Fibroblast of peridontal ligament (primary cell): Measurements from ENCODE around the gene SRR.
"Not testable (repeated sequence)": the region's sequence is repeated elsewhere in the genome, so short reads cannot be mapped to it uniquely, and the experiment has no call there.

Source experiments
- DNase-seq: peaks from one replicate; pipeline ENCODE4 v3.0.0-alpha.2; 2010; ENCODE audit errors: extremely low read depth

Gene SRR

DNA sequence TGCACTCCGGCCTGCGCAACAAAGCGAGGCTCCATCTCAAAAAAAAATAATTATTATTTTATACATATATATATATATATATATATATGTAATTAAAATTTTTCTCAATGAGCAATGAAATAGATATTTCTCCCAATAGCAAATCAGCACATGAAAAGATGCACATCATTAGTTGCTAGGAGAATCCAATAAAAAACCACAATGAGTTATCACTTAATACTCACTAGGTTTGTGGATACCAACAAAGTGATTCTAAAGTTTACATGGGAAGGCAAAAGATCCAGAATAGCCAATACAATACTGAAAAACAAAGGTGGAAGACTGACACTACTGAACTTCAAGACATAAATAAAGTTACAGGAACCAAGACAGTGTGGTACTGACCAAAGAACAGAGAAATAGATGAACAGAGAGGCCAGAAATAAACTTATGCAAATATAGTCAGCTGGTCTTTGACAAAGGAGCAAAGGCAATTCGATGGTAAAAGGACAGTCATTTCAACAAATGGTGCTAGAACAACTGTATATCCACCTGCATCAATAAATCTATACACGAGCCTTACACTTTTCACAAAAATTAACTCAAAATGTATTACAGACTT, 13.8 kb upstream of the SRR start:
- peak; percentile 12 for DNase-seq

DNA sequence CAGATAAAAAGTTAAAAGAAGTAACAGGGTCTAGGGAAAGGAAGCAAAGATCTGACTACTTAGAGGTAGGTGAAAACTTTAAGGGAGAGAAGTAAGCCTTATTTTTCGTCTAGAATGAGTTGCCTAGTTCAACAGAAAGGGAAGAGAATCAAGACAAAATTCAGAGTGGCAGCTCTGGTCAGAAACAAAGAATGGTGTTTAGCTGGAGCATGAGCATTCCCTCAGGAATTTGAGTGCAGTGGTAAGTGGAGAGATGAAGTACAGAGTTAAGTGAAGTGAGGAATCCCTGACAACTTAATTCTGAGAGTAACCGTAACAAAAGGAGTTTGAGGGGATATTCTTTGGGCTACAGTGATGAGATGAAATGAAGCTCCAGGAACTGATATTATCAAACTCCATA, 11.7 kb upstream of the SRR start:
- peak; percentile 7 for DNase-seq

- no peak for DNase-seq
Measured at GRCh38 chr17:2295575-2295974, 8.2 kb upstream of the SRR start.

- no peak for DNase-seq
Measured at GRCh38 chr17:2297023-2297422, 6.7 kb upstream of the SRR start.

DNA sequence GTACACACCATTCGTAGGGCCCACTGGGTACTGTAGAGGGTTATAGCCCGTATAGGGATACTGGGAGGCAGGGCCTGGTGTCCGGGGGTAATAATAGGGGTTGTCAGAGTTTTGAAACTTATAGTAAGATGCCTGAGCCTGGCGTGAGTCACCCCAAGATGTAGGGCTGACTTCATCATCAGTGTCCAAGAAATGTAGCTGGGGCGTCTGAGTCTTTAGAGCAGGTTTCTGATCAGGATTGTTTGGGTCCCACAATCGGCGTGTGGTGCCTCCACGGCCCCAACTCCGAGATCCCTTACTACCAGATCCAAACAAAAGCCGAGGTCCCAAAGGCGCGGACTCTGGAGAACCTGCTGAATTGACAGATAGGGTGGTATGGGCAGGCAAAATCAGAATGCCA, 4.6 kb upstream of the SRR start:
- no peak for DNase-seq

GRCh38 chr17:2299756-2300155, 4.0 kb upstream of the SRR start:
- no peak for DNase-seq

- peak; percentile 24 for DNase-seq
Measured at GRCh38 chr17:2302778-2303203, 959 bp upstream of the SRR start.

DNA sequence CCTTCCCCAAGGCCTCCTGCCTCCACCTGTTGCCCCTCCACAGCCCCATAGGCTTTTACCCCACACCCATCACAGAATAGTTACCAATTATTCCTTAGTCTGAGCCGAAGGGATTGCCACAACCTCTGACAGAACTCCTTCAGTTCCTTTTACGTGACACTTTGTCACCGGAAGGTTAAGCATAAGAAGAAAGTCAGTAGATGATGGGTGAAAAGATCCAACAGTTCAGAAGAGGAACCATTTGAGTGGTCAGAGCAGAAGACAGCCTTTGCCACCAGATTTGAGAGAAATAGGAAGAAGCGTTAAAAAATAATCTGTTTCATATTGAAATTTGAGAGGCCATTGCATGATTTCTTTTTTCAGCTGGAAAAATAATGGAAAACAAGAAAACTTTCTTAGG, 1.2 kb downstream of the SRR start:
- DNase-seq, result no peak

- DNase-seq, result peak; percentile 40
Measured at GRCh38 chr17:2309338-2310154, 5.8 kb downstream of the SRR start.

GRCh38 chr17:2312736-2313135, 9.0 kb downstream of the SRR start:
- peak; percentile 9 for DNase-seq

DNA sequence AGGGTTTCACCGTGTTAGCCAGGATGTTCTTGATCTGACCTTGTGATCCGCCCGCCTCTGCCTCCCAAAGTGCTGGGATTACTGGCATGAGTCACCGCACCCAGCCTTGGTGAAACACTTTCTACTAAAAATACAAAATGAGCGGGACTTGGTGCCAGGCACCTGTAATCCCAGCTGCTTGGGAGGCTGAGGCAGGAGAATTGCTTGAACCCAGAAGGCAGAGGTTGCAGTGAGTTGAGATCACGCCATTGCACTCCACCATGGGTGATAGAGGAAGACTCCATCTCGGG, 13.1 kb downstream of the SRR start:
- DNase-seq, result not testable (repeated sequence)

DNA sequence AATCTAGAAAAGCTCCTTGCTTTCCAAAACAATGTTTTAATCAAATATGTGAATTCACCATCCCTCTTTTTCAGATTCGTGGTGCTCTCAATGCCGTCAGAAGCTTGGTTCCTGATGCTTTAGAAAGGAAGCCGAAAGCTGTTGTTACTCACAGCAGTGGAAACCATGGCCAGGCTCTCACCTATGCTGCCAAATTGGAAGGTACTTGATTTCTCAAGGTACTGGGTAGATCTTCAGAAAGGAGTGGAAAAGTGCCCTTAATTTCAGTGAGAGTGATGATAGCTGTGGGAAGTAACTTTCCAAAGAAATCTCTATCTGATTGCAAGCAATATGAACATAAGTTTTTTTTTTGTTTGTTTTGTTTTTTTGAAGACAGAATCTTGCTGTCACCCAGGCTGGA, 14.0 kb downstream of the SRR start:
- DNase-seq, result no peak

- no peak for DNase-seq
Measured at GRCh38 chr17:2319051-2319450, 15.3 kb downstream of the SRR start.

- no peak for DNase-seq
Measured at GRCh38 chr17:2321399-2321798, 17.6 kb downstream of the SRR start.

DNA sequence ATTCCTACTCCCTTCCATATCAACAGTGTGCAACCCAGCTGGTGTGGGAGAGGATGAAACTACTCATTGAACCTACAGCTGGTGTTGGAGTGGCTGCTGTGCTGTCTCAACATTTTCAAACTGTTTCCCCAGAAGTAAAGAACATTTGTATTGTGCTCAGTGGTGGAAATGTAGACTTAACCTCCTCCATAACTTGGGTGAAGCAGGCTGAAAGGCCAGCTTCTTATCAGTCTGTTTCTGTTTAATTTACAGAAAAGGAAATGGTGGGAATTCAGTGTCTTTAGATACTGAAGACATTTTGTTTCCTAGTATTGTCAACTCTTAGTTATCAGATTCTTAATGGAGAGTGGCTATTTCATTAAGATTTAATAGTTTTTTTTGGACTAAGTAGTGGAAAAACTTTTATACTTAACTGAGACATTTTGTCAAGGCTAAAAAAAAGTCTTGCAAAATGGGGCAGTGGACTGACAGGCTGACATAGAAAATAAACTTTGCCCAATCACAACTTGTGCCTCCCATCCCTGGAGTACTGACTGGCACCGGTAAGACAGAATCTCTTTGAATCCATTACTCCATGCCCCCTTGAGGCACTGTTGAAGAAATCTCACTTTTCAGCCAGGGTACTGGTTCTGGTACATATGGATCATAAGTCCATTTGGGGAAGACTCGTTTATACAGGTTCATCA, 20.0 kb downstream of the SRR start:
- DNase-seq, result no peak

- no peak for DNase-seq
Measured at GRCh38 chr17:2331303-2331702, 27.6 kb downstream of the SRR start.

- DNase-seq, result no peak
Measured at GRCh38 chr17:2335726-2336214, 32.0 kb downstream of the SRR start.

- peak; percentile 85 for DNase-seq
Measured at GRCh38 chr17:2336215-2336851, 32.6 kb downstream of the SRR start, which contains the start of gene TSR1. Gene TSR1 (minus strand): TSS chr17:2336457. CDS start chr17:2336427, 30 bp downstream.

- DNase-seq, result peak; percentile 24
Measured at GRCh38 chr17:2336852-2337543, 33.2 kb downstream of the SRR start, which contains the start of gene SGSM2. Gene SGSM2 (plus strand): TSS chr17:2337501. CDS start chr17:2337689, 188 bp downstream.

DNA sequence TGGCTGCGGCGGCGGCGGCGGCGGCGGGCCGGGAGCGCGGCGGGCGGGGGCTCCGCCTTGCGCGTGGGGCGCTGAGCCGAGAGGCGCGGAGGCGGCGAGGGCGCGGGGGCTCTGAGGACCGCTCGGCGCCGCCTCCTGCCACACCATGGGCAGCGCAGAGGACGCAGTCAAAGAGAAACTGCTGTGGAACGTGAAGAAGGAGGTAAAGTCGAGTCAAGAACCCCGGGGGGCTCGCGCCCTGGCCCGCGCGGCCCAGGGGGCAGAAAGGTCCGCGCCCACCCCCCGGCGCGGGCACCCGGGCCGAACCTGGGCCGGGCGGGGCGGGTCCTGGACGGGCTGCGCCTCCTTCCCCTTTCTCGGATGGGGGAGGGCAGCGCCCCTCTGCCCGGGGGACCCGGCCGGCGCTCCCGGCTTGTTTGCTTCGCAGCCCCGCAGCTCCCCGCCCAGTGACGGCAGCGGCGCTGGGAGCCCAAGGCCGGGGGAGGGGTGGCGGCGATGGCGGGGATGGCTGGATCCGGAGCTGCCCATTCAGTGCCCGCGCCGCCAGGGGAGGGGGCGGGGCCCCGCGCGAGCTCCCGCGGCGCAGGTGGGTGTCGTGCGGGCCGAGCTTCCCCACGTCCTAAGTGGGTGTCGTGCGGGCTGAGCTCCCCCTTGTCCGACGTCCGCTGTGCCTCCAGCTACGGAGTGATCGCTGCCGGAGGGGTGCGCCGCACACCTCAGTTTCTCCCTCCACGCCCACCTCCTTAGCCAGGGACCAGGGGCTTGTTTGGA, 34.0 kb downstream of the SRR start:
- peak; percentile 36 for DNase-seq

DNA sequence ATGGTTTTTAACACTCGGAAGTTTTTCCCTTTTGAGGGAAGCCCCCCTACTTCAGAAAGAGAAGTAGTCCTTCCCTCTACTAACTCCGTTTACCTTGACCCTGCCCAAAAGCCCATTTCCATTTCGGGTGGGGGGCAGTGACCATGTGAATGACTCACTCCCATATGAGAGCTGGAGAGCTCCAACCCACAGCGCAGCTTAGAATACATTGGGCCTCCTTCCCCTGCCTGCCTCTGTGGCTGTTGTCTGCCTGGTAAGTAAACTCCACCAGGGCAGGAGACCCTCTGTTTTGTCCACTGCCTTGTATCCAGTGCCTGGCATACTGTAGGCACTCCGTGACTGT, 34.5 kb downstream of the SRR start:
- DNase-seq, result peak; percentile 9
